ENCODE data around the gene ZNF574. TPM values are rescaled to one million over a fixed set of nuclear protein-coding genes. Genes with fewer than 3 reads are reported as not detected.
"Not testable (repeated sequence)": the region's sequence is repeated elsewhere in the genome, so short reads cannot be mapped to it uniquely, and the experiment has no call there.

The ZNF574 gene
- total RNA-seq, 4 donors from 2014 or later: 16.0 to 22.8 (median 21.1) TPM

DNA sequence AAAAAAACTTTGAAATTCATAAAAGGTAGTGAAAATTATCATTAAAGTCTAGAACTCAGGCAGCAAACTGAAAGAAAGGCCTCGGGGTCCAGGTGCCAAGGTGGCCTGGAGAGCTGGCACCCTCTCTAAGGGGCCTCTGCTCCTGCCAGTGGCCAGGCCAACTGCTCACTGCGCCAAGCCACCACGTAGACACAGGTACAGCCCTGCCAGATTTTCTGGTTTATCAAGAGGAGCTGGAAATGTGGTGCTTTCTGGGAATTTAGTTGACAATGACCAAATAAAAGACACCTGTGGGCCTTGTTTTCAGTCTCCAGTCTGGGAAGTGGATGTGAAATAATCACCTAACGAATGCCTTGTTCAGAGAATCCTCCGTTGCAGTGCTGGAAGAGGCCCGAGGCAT lies 22.8 kb downstream of the ZNF574 start:
- no peak for DNase-seq
- 83 to 89% methylated on average over 6 of the region's 6 CpGs for WGBS, 2 donors

DNA sequence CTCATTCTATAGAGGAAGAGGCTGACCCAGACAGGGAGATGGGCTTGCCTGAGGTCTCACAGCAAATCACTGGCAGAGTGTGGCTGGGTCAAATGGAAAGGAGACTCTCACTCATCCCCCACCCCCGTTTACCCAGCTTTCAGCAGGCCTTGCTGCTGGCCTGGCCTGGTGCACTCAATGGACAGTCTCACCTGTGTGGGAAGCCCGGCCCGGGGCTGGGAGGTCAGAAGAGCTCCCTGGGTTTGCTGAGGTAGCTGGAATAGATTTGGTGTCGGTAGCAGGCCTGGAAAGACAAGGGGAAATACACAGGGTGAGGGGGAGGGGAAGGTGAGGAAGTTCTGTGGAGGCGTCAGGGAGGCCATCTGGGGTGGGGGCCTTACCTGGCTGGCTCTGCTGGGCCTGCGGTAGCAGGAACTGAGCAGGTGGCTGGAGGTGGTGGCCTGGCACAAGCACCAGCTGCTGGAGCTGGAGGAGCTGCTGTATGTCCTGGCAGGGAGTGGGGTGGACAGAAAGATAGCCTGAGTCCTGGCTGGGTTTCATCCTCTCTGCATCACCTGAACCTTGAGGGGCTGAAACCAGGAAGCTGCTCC lies 23.5 kb downstream of the ZNF574 start:
- no peaks in the 10 kb centered on the region for H3K4me1 ChIP-seq
- DNase-seq: no peak
- H3K27me3 ChIP-seq: peaks cover 10% of the 10 kb centered on the region
- H3K9me3 ChIP-seq: no peaks in the 10 kb centered on the region
- no peak overlapping the region for H3K27ac ChIP-seq
- 60 to 78% methylated on average over 6 of the region's 6 CpGs for whole genome bisulfite sequencing, 2 donors
- no peak for TF ChIP-seq POLR2A (IDR thresholded peaks at IDR 0.05)
- TF ChIP-seq, protein P1, sequence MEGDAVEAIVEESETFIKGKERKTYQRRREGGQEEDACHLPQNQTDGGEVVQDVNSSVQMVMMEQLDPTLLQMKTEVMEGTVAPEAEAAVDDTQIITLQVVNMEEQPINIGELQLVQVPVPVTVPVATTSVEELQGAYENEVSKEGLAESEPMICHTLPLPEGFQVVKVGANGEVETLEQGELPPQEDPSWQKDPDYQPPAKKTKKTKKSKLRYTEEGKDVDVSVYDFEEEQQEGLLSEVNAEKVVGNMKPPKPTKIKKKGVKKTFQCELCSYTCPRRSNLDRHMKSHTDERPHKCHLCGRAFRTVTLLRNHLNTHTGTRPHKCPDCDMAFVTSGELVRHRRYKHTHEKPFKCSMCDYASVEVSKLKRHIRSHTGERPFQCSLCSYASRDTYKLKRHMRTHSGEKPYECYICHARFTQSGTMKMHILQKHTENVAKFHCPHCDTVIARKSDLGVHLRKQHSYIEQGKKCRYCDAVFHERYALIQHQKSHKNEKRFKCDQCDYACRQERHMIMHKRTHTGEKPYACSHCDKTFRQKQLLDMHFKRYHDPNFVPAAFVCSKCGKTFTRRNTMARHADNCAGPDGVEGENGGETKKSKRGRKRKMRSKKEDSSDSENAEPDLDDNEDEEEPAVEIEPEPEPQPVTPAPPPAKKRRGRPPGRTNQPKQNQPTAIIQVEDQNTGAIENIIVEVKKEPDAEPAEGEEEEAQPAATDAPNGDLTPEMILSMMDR (IDR thresholded peaks at IDR 0.05): no peak
- intact Hi-C loops (cut with DNase I): no loop called here
- H3K36me3 ChIP-seq: no peaks in the 10 kb centered on the region
- no peak overlapping the region for H3K4me3 ChIP-seq (replicated peaks in 1 of 3)

More for the DNA sequence above, 22.8 kb downstream of the ZNF574 start:
- TF ChIP-seq, protein P1 (IDR thresholded peaks at IDR 0.05): no peak
- TF ChIP-seq POLR2A (IDR thresholded peaks at IDR 0.05): no peak
- Histone ChIP-seq H3K27me3 (peaks cover 10% of the 10 kb centered on the region), H3K9me3 (no peaks in the 10 kb centered on the region), H3K27ac (no peak overlapping the region), H3K4me3 (replicated peaks in 1 of 3) (no peak overlapping the region), H3K4me1 (no peaks in the 10 kb centered on the region), H3K36me3 (no peaks in the 10 kb centered on the region)
- intact Hi-C loops (cut with DNase I): no loop called here

DNA sequence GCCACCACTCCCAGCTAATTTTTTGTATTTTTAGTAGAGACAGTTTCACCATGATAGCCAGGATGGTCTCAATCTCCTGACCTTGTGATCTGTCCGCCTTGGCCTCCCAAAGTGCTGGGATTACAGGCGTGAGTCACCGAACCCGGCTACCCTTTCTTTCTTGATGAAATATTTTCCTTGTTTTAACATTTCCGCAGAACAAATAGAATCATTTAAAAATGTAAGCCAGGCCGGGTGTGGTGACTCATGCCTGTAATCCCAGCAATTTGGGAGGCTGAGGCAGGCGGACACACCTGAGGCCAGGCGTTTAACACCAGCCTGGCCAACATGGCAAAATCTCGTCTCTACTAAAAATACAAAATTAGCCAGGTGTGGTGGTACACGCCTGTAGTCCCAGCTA lies 24.3 kb downstream of the ZNF574 start:
- intact Hi-C loops (cut with DNase I); H3K36me3 ChIP-seq; H3K27ac ChIP-seq; DNase-seq; H3K4me1 ChIP-seq; H3K9me3 ChIP-seq; H3K27me3 ChIP-seq; H3K4me3 ChIP-seq (replicated peaks in 1 of 3): not testable (repeated sequence)
- WGBS, 2 donors: 93 to 94% methylated on average over 10 of the region's 10 CpGs

DNA sequence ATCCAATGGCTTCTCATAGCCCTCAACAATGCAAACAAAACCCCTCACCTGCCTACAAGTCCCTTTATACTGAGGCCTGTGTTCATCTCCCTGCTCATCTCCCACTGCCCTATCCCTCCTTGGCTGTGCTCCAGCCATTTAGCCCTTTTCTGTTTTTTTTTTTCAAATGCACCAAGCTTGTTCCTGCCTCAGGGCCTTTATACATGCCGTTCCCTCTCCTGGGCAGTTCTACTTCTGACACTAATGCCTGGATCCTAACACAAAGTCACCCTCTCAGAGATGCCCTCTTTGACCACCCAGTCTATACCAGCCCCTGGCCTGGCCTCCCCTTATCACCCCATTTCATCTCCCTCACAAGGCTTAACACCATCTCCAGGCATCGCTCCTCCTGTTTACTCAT lies 26.9 kb downstream of the ZNF574 start:
- Histone ChIP-seq H3K4me1 (no peaks in the 10 kb centered on the region), H3K9me3 (no peaks in the 10 kb centered on the region), H3K27ac (no peak overlapping the region), H3K36me3 (no peaks in the 10 kb centered on the region), H3K27me3 (no peaks in the 10 kb centered on the region), H3K4me3 (replicated peaks in 1 of 3) (no peak overlapping the region)
- TF ChIP-seq, protein P1 (IDR thresholded peaks at IDR 0.05): no peak
- TF ChIP-seq POLR2A (IDR thresholded peaks at IDR 0.05): no peak
- DNase-seq: no peak
- WGBS, 2 donors: 74% methylated on average over 2 of the region's 2 CpGs
- intact Hi-C loops (cut with DNase I): no loop called here

DNA sequence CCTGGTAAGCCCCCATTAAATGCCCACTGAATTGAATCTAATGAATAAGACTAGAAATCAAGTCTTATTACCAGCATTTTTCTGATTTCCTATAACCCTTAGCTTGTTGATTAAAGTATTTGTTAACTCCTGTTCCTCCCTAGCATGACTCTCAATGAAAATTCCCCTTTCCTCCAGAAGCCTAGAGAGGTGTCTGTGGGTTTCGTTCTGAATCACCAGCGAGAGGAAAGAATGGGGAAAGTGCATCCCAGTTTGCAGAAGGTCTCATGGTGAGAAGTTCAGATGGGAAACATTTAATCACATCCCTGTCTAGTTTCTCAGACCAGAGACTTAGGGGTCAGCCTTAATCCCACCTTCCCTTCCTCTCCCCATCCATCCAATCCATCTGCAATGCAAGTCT lies 29.4 kb downstream of the ZNF574 start:
- H3K4me3 ChIP-seq (replicated peaks in 1 of 3): no peak overlapping the region
- no peak overlapping the region for H3K27ac ChIP-seq
- no peak for TF ChIP-seq POLR2A (IDR thresholded peaks at IDR 0.05)
- TF ChIP-seq, protein P1 (IDR thresholded peaks at IDR 0.05): no peak
- H3K36me3 ChIP-seq: no peaks in the 10 kb centered on the region
- H3K9me3 ChIP-seq: no peaks in the 10 kb centered on the region
- intact Hi-C loops (cut with DNase I): no loop called here
- no peak for DNase-seq
- H3K27me3 ChIP-seq: no peaks in the 10 kb centered on the region
- H3K4me1 ChIP-seq: no peaks in the 10 kb centered on the region
- 74 to 76% methylated on average over 2 of the region's 2 CpGs for WGBS, 2 donors
